Retinal pigment epithelial cell (primary cell): ENCODE data around the gene ANKS1B.

Source experiments
- DNase-seq: peaks from one replicate; pipeline ENCODE4 v3.0.0-alpha.2; 2010; ENCODE audit warnings: low read depth
- H3K4me3 ChIP-seq: 2 replicates; pipeline ENCODE4 v1.5.1; 2011; ENCODE audit warnings: mild to moderate bottlenecking, low read length, control low read depth, moderate library complexity
- CTCF ChIP-seq: conservative IDR thresholded peaks from 2 replicates; pipeline ENCODE4 v1.5.1; 2011; ENCODE audit warnings: low read depth, low read length, control low read depth, inconsistent platforms

ANKS1B gene

GRCh38 chr12:99271071-99271470, 713.7 kb downstream of the ANKS1B start:
- DNase-seq, result no peak
- no peak for TF ChIP-seq CTCF
- H3K4me3 ChIP-seq, result no peak overlapping the region

- no peak for DNase-seq
- TF ChIP-seq CTCF, result no peak
- H3K4me3 ChIP-seq, result no peak overlapping the region
Measured at GRCh38 chr12:99267038-99267437, 717.7 kb downstream of the ANKS1B start.

- DNase-seq, result no peak
- TF ChIP-seq CTCF, result no peak
Measured at GRCh38 chr12:99265648-99266047, 719.1 kb downstream of the ANKS1B start.

GRCh38 chr12:99261256-99261655, 723.5 kb downstream of the ANKS1B start:
- no peak for DNase-seq
- no peak overlapping the region for H3K4me3 ChIP-seq
- no peak for TF ChIP-seq CTCF

More at GRCh38 chr12:99265648-99266047, 719.1 kb downstream of the ANKS1B start:
- H3K4me3 ChIP-seq, result no peak overlapping the region

- no peak for DNase-seq
- TF ChIP-seq CTCF, result no peak
- H3K4me3 ChIP-seq, result no peak overlapping the region
Measured at GRCh38 chr12:99260456-99260996, 724.2 kb downstream of the ANKS1B start.

- TF ChIP-seq CTCF, result no peak
Measured at GRCh38 chr12:99259040-99259934, 725.4 kb downstream of the ANKS1B start.

GRCh38 chr12:99257672-99258071, 727.1 kb downstream of the ANKS1B start:
- no peak for TF ChIP-seq CTCF
- no peak overlapping the region for H3K4me3 ChIP-seq
- DNase-seq, result no peak

More at GRCh38 chr12:99259040-99259934, 725.4 kb downstream of the ANKS1B start:
- H3K4me3 ChIP-seq, result no peak overlapping the region
- DNase-seq, result no peak
